Suprapubic skin (tissue), 4 donors: Measurements from ENCODE around the gene PIK3CD. TPM values are rescaled to one million over a fixed set of nuclear protein-coding genes. Genes with fewer than 3 reads are reported as not detected.

ENCODE experiments used
- DNase-seq, 2 donors: peaks; one replicate each; pipeline ENCODE4 v3.0.0-alpha.2; 2019; ENCODE audit warnings: low spot score in 2 of 2
- H3K27ac ChIP-seq: fragments of 200-600 bp; sonication (generic); one replicate; pipeline ENCODE4 v1.5.1; 2019
- H3K27me3 ChIP-seq: fragments of 200-600 bp; sonication (generic); one replicate; pipeline ENCODE4 v1.5.1; 2019
- H3K36me3 ChIP-seq: fragments of 200-600 bp; sonication (generic); one replicate; pipeline ENCODE4 v1.5.1; 2019
- H3K4me1 ChIP-seq: fragments of 200-600 bp; sonication (generic); one replicate; pipeline ENCODE4 v1.5.1; 2019
- H3K4me3 ChIP-seq: fragments of 200-600 bp; sonication (generic); one replicate; pipeline ENCODE4 v1.5.1; 2019; ENCODE audit warnings: mild to moderate bottlenecking
- H3K9me3 ChIP-seq: fragments of 200-600 bp; sonication (generic); one replicate; pipeline ENCODE4 v1.5.1; 2019
- CTCF ChIP-seq, 2 donors: fragments of 200-600 bp in 1 of 2; fragments of 450-650 bp in 1 of 2; sonication (generic) in 1 of 2; IDR thresholded peaks; one replicate each; pipeline ENCODE4 v1.5.1; 2016 to 2019; ENCODE audit warnings: antibody characterized with exemption in 2 of 2, mild to moderate bottlenecking in 1 of 2, moderate library complexity in 1 of 2
- EP300 ChIP-seq: sonication (generic); formaldehyde crosslinking; IDR thresholded peaks from one replicate; pipeline ENCODE4 v1.6.1; 2017; ENCODE audit warnings: antibody characterized with exemption
- POLR2A ChIP-seq, 2 donors: fragments of 450-650 bp; IDR thresholded peaks; one replicate each; pipeline ENCODE4 v1.6.1; 2017; ENCODE audit warnings: antibody characterized with exemption in 2 of 2, mild to moderate bottlenecking in 2 of 2, moderate library complexity in 2 of 2
- POLR2AphosphoS5 ChIP-seq, 3 donors: sonication (generic); formaldehyde crosslinking; IDR thresholded peaks; one replicate each; pipeline ENCODE4 v1.6.1; 2017; ENCODE audit warnings: antibody characterized with exemption in 3 of 3
- WGBS: methylation state at CpG from one replicate; pipeline ENCODE4 v1.1.5; 2018; 5-methylcytosine and 5-hydroxymethylcytosine counted together
- total RNA-seq, 4 donors: library from RNA; depleted of rRNA; stranded (reverse); fragments of >200 nt; gene quantifications; one replicate each; pipeline ENCODE4 v1.1.0, GENCODE V29; 2016

PIK3CD gene
- total RNA-seq, 4 donors from 2014 or later: 4.0 to 8.6 (median 6.4) TPM

- 94% methylated on average over 28 of the region's 42 CpGs for WGBS
- Histone ChIP-seq H3K27me3 (no peaks in the 10 kb centered on the region), H3K9me3 (no peaks in the 10 kb centered on the region), H3K4me3 (no peak overlapping the region), H3K36me3 (peaks cover 89% of the 10 kb centered on the region), H3K4me1 (no peaks in the 10 kb centered on the region), H3K27ac (no peak overlapping the region)
- TF ChIP-seq CTCF (IDR thresholded peaks at IDR 0.05): no peak
- TF ChIP-seq EP300: no peak
- no peak for DNase-seq
Measured at GRCh38 chr1:9603766-9604753, 47.5 kb upstream of the PIK3CD start.

GRCh38 chr1:9604836-9605235, 46.7 kb upstream of the PIK3CD start:
- Histone ChIP-seq H3K9me3 (no peaks in the 10 kb centered on the region), H3K27me3 (no peaks in the 10 kb centered on the region), H3K4me1 (no peaks in the 10 kb centered on the region), H3K27ac (no peak overlapping the region), H3K4me3 (no peak overlapping the region), H3K36me3 (peaks cover 88% of the 10 kb centered on the region)
- WGBS: 88% methylated on average over 15 of the region's 15 CpGs
- TF ChIP-seq EP300: no peak
- TF ChIP-seq POLR2A (IDR thresholded peaks at IDR 0.05): no peak
- TF ChIP-seq CTCF (IDR thresholded peaks at IDR 0.05): no peak
- TF ChIP-seq POLR2AphosphoS5 (IDR thresholded peaks at IDR 0.05): no peak
- DNase-seq: no peak

GRCh38 chr1:9605946-9606455, 45.5 kb upstream of the PIK3CD start:
- no peak for DNase-seq
- TF ChIP-seq POLR2A (IDR thresholded peaks at IDR 0.05): no peak
- no peak for TF ChIP-seq EP300
- TF ChIP-seq CTCF (IDR thresholded peaks at IDR 0.05): no peak
- TF ChIP-seq POLR2AphosphoS5 (IDR thresholded peaks at IDR 0.05): no peak
- no peak overlapping the region for H3K4me3 ChIP-seq
- peaks cover 89% of the 10 kb centered on the region for H3K36me3 ChIP-seq
- no peaks in the 10 kb centered on the region for H3K27me3 ChIP-seq
- WGBS: 100% methylated on average over 2 of the region's 14 CpGs
- no peaks in the 10 kb centered on the region for H3K4me1 ChIP-seq
- H3K9me3 ChIP-seq: no peaks in the 10 kb centered on the region
- no peak overlapping the region for H3K27ac ChIP-seq

- Histone ChIP-seq H3K27ac (no peak overlapping the region), H3K27me3 (no peaks in the 10 kb centered on the region), H3K4me3 (no peak overlapping the region), H3K9me3 (no peaks in the 10 kb centered on the region), H3K4me1 (no peaks in the 10 kb centered on the region), H3K36me3 (peaks cover 89% of the 10 kb centered on the region)
- TF ChIP-seq POLR2A (IDR thresholded peaks at IDR 0.05): no peak
- no peak for TF ChIP-seq CTCF (IDR thresholded peaks at IDR 0.05)
- TF ChIP-seq EP300: no peak
- TF ChIP-seq POLR2AphosphoS5 (IDR thresholded peaks at IDR 0.05): no peak
- 85% methylated on average over 12 of the region's 21 CpGs for WGBS
- no peak for DNase-seq
Measured at GRCh38 chr1:9606458-9606857, 45.1 kb upstream of the PIK3CD start.

GRCh38 chr1:9606948-9607347, 44.6 kb upstream of the PIK3CD start:
- no peak for TF ChIP-seq POLR2A (IDR thresholded peaks at IDR 0.05)
- no peak for TF ChIP-seq CTCF (IDR thresholded peaks at IDR 0.05)
- TF ChIP-seq POLR2AphosphoS5 (IDR thresholded peaks at IDR 0.05): no peak
- TF ChIP-seq EP300: no peak
- 51% methylated on average over 9 of the region's 10 CpGs for WGBS
- Histone ChIP-seq H3K4me3 (no peak overlapping the region), H3K4me1 (no peaks in the 10 kb centered on the region), H3K27ac (no peak overlapping the region), H3K9me3 (no peaks in the 10 kb centered on the region), H3K36me3 (peaks cover 88% of the 10 kb centered on the region), H3K27me3 (no peaks in the 10 kb centered on the region)
- DNase-seq: no peak
